ENCODE results near the gene GINS3.

Gene GINS3

DNA sequence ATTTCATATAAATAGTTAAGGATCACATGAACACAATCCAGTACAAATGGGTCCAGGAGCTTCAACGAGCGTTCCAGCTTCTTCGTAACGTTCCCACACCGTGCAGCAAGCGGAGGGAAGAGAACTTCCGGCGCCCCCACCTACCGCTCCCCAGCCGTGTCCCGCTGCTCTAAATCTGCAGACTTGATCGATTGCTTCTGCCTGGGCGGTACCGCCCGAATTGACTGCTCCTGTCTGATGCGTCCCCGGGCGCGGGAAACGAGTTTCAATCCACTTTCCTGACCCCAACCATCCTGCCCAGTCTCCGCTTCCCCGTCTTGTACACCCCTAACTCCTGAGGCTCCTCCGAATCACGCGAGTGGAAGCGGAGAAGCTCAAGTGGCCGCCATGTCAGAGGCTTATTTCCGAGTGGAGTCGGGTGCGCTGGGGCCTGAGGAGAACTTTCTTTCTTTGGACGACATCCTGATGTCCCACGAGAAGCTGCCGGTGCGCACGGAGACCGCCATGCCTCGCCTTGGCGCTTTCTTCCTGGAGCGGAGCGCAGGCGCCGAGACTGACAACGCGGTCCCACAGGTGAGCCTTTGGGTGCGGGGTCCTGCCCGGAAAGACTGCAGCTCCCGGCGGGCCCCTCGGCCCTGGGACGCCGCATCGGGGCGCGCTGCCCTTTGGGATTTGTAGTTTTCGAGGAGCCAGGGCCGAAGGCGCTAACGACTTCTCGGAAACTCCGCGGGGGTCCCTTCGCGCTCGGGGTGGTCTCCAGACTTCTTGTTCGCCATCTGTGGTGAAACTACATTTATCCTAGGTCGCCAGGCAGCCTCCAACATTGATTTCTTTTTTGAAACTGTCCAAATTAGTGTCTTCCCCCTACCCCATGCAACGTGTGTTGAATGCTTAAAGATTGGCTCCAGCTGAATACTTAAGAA lies at the start of gene GINS3:
Gene GINS3, plus strand, starts transcription at position 257 of the 923 bp plus-strand sequence. Its CDS starts 131 bp downstream, at position 388.
- DNase-seq (ENCODE audit: low read depth), result peak; percentile 94

DNA sequence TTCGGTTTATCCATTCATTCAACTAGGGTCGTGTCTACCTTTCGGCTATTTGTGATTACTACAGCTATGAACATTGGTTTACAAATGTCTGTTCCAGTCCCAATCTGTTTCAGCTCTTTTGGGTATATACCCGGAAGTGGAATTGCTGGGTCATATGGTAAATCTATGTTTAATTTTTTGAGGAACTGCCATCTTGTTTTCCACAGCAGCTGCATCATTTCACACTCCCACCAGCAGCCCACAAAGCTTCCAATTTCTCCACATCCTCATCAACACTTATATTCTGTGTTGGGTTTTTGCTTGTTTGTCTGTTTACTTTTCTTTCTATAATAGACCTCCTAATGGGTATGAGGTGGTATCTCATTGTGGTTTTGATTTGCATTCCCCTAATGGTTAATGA lies 48.7 kb upstream of the GINS3 start:
- no peak for DNase-seq (ENCODE audit: low read depth)

DNA sequence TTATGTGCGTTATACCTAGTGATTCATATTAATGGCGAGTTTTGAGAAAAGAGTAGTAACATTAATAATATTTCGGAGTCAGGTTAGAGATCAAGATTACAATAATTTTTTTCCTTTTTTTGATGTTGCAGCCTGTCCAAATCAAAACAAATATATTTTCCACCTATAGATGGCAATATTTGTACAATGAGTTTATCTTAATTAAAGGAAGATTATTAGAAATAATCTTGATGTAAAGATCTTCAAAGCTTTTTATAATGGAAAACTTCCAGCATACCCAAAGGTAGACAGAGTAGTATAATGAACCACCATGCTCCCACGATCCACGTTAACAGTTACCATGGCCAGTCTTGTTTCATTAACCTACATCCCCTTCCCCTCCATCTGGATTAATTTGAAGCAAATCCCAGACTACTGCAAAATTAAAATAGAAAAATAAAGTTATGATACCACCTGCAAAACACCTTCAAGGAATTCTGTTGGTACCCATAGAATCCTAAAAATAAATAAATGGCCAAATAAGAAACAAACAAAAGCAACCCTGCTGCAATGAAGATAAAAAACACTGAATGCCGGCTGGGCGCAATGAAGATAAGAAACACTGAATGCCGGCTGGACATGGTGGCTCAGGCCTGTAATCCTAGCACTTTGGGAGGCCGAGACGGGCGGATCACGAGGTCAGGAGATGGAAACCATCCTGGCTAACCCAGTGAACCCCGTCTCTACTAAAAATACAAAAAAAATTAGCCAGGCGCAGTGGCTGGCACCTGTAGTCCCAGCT lies 46.5 kb upstream of the GINS3 start:
- DNase-seq (ENCODE audit: low read depth), result peak; percentile 37

DNA sequence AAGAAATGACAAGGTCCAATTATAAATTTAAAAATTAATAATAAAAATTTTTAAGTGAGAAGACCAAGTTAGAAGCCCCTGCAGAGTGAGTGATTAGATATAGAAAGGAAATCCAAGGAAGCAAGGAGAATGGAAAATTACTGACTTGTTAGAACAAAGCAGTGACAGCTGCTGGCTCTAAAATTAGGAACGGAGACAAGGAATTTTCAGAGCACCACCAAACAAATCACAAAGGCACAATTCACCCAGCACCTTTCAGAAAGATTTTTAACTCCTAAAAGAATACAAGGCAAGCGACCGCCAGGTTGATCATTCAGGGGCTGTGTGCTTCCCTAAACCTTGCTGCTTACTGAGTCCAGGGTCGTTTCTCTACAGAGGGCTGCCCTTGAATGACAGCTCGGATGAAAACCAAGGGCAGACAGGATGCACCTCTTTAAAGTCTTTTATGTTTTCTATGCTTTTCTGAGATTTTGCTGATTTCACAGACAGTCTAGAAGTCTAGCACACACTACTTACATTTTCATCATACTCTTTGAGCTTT lies 45.4 kb upstream of the GINS3 start:
- no peak for DNase-seq (ENCODE audit: low read depth)

DNA sequence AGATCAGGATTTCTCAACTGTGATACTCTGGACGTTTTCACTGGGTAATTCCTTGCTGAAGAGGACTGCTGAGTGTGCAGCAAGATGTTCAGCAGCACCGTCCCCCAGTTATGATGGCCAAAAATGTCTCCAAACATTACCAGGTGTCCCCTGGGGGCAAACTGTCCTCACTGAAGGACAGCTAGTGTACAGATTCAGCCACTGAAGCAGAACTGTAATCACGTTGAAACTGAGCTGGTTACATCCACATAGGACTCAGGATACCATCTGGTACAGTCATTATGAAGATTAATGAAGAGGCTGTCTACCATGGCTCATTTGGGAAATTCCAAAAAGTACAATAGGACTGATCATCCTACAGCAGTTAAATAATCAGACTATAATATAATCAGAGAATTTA lies 43.3 kb upstream of the GINS3 start:
- peak; percentile 31 for DNase-seq (ENCODE audit: low read depth)

DNA sequence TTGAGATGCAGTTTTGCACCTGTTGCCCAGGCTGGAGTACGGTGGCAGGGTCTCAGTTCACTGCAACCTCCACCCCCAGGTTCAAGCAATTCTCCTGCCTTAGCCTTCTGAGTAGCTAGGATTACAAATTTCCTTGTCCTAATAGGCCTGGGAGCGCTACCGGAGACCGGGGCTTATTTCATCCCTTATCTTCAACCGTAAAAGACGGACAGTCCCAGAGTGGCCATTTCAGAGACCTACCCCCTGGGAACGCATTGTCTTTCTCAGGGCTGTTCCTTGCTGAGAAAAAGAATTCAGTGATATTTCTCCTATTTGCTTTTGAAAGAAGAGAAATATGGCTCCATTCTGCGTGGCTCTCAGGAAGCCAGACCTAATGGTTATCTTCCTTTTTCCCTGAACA lies 39.6 kb upstream of the GINS3 start:
- DNase-seq (ENCODE audit: low read depth), result no peak

DNA sequence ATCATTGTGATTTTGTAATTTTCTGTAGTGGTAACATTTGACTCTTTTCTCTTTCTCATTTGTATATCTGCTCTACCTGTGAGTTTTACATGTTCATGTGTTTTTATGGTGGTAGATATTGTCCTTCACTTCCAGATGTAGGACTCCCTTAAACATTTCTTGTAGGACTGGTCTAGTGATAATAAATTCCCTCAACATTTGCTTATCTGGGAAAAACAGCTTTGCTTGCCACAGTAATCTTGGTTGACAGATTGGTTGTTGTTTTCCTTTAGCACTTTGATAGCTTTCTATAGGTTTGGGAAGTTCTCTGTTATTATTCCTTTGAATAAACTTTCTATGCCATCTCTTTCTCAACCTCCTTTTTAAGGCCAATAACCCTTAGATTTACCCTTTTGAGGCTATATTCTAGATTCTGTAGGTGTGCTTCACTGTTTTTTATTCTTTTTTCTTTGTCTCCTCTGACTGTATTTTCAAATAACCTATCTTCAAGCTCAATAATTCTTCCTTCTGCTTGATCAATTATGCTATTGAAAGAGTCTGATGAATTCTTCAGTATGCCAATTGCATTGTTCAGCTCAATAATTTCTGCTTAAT lies 32.1 kb upstream of the GINS3 start:
- DNase-seq (ENCODE audit: low read depth), result no peak

DNA sequence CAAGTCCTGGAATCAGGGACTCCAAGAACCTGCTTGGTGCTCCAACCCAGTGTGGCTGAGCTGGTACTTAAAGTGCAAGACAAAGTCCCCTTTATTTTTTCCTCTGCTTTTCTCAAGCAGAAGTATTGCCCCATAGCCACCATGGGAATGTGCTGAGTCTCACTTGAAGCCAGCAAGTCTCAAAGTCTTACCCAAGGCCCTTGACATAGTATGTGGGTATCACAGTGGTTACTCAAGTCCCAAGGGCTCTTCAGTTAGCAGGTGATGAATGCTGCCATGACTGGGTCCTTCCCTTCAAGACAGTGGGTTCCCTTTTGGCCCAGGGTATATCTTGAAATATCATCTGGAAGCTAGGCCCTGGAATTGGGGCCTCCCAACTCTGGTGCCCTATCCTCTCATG lies 30.5 kb upstream of the GINS3 start:
- DNase-seq (ENCODE audit: low read depth), result no peak

DNA sequence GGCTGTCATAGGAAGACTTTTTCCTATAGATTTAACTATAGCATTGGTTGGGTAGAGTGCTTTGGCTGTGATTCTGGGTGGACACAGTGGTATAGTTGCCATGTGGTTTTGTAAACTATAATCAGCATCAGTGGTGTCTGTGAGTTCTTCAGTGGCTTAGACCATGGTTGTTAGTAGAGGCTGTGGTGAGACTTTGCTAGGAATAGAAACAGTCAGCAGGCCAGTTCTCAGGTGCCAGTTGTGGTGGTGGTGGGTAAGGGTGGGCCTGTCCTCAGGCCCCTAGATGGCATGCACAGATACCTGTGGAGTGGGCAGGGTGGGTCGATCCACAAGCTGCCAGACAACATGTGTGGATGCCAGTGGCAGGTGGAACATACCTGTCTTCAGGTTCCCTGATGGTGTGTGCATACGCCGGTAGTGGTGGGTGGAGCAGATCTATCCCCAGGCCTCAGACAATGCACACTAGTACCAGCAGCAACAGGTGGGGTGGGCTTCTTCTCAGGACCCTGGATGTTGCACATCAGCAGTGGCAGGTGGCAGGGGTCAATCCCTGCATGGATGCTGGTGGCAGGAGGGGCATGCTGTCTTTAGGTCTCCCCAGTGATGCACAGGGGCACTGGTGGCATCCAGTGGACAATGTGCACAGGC lies 28.4 kb upstream of the GINS3 start:
- DNase-seq (ENCODE audit: low read depth), result no peak

DNA sequence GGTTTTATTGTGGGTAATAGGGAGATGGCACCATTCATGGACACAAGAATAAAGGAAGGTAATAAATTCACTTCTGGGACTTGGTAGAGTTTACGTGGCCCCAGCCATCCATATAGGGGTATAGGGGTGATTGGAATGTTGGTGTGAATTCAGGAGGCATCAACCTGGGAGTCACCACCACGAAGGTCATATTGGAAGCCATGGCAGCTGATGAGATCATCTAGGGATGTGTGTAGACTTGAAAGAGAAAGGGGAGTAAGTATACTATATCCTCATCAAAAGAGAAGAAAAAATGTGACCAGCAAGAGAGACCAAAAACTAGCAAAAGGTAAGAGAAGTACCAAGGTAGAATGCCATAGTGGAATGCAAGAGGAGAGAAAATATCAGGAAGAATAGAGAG lies 26.6 kb upstream of the GINS3 start:
- DNase-seq (ENCODE audit: low read depth), result peak; percentile 7

DNA sequence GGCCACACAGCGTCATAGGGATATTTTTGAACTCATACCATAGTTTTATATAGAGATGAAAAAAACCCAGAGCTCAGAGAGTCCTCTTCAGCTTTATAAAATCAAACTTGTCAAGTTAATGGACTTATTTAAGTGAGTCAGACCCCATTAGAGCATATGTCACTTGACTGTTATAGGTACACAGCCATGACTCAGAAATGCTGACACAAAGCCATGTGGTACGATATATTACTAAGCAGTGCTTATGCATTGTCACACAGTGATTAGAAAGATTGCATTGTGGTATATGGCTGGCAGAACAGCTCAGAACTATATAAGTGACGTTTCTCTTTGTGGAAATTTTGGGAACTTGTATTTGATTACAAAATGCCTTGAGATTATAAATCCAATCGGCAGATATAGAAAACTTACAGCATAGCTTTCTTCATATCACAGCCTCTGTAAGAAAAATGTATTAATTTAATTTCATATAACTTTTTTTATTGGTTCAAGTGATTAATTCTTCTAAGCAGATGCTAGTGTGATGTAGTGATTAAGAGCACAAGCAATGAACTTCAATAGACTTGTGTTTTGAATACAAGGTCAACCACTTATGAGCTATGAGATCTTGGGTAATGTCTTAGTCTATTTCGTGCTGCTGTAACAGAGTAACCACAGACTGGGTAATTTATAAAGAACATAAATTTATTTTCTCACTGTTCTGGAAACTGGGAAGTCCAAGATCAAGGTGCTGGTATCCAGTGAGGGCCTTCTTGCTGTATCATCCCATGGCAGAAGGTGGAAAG lies 25.8 kb upstream of the GINS3 start:
- peak; percentile 89 for DNase-seq (ENCODE audit: low read depth)

DNA sequence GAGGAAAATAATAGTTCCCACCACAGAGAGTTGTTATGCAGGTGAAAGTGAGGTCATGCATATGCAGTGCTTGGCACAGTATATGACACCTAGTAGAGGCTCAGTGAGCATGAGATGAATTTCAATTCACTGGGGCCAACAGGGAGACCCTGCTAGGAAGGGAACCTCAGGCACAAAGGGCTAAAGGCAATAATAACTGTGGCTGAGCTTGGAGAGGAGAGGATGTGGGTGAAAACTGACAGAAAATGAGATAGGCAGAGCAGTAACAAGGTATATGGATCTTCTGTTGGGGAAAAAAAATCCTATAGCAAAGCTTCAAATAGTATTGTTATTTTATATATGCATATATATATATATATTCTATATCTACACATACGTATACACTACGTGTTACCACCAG lies 25.0 kb upstream of the GINS3 start:
- no peak for DNase-seq (ENCODE audit: low read depth)

DNA sequence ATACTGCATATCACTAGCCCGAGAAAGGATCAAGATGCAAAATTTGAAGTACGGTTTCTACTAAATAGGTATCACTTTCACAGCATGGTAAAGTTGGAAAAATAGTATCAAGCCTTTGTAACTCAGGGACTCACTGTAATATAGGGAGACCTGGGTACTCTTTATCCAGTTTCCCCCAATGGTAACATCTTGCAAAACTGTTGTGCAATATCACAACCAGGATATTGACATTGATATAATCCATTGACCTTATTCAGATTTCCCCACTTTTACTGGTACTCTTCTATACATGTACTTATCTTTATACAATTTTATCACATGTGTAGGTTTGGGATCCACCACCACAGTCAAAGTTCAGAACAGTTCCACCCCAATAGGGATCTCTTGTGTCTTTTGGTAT lies 20.4 kb upstream of the GINS3 start:
- no peak for DNase-seq (ENCODE audit: low read depth)

DNA sequence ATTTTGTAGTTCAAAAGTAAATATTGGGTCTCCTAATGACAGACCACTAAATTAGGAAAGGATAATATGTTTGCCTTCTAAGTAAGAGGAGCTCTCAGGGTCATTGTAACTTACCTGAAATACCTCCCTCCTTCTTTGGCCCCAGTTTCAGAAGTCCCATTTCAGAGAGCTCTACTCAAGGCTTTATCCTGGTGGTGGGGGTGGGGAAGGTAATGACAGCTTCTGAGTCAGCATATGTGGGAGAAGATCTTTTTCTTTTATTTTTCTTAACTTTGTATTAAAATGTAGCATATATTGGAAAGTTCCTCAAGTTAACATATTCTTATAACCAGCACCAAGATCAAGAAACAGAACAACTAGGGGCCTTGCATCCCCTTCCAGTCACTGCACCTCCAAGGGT lies 16.9 kb upstream of the GINS3 start:
- DNase-seq (ENCODE audit: low read depth), result no peak

DNA sequence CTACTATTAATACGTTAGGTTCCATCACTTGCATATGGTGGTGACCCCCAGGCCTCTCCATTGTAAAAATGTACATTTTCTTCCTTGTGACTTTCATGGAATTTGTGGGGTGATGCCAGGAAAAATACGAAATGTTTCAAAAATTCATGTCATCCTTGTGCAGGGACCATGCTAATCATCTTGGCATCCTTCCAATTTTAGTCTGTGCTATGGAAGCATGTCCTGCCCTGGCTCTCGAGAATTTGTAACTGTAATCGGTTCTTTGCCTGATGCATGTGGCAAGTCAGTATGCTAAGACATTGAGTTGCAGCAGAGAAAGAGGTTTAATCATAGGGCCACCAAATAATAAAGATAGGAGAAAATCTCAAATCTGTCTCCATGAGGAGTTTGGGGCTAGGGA lies 14.3 kb upstream of the GINS3 start:
- DNase-seq (ENCODE audit: low read depth), result peak; percentile 11

DNA sequence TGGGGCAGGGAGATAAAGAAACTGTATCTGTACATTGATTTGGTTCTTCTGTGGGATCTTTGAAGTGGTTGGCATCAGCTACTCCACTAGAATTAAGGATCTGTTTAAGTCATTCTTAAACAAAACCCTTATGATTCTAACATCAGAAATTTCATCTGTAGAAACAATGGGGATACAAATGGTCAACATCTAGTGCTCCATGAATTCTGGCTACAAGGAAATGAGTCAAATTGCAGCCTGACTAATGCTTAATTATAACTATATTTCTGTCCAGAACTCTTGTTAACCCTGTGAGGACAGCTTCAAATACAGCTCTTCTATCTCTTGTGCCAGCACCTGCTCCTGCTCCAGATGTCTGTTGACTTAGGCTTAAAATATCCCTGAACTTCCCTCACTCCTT lies 13.9 kb upstream of the GINS3 start:
- DNase-seq (ENCODE audit: low read depth), result peak; percentile 56

DNA sequence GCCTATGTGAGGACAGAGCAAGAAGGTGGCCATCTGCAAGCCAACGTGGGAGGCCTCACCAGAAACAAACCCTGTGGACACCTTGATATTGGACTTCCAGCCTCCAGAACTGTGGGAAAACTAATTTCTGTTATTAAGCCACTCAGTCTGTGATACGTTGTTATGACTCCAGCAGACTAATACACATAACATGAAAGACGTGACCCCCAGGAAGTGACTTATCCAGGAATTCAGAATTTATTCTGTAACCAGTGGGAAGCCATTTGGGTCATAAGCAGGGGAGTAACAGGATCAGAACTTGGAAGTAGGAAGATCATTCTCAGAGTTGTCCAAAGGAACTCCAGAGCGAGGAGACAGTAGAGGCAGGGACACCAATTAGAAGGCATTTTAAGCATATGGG lies 12.5 kb upstream of the GINS3 start:
- peak; percentile 68 for DNase-seq (ENCODE audit: low read depth)

DNA sequence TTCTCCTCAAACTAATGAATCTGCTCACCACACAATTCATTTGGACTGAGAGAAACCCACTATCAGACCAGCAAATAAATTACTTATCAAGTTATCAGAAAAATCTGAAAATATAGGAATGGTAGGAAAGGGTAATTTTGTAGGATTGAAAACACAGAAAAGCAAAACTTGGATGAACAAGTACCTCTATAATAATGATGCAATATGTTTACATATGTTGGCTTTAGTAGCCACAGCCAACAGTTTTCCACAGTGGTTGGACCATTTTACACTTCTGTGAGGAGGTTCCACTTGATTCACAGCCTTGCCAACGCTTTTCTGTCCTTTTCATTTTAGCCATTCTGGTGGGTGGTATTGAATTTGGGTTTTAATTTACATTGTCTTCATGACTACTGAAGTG lies 10.6 kb upstream of the GINS3 start:
- DNase-seq (ENCODE audit: low read depth), result no peak

DNA sequence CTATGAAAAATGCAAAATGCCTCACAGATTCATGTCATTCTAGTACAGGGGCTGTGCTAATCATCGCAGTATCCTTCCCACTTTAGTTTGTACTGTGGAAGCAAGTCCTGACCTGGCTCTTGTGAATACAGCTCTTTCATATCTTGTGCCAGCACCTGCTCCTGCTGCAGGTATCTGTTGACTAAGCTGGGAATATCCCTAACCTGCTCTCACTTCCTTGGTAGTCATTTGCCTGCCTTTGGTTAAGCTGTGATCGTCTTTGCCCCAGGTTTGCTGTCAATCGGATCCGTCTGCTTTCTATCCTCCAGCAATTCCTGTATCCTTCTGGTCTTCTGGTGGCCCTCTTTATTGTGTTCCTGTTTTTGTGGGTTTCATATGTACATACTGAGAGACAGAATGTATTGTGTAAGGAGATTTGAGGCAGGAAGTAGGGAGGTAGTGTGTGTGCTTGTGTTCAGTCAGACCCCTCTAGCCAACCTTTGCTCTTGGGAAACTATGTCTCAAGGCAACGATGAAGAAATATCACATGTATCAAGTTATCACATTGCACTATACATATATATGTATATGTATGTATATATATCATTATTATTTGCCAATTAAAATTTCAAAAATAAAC lies 7.7 kb upstream of the GINS3 start:
- no peak for DNase-seq (ENCODE audit: low read depth)

DNA sequence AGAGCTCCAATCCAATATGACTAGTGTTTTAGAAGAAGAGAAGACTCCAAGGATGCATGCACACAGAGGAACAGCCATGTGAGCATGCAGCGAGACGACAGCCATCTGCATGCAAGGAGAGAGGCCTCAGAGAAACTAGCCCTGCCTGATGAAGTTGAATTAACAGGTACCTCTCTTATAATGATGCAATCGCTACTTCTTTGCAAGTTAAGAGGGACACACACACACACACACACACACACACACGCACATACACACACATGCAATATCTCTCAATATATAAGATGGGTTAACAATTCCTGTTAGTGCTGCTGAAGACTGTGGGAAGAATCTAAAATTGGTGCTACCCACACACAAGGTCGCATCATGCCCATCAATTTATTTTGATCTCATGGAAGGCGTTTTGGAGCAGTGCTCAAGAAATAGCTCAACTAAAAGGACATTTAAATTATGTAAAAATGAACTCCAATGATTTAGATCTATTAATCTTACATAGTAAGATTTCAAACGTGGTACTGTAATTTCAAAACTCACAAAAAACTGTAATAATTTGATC lies 7.0 kb upstream of the GINS3 start:
- DNase-seq (ENCODE audit: low read depth), result no peak
